GM19239 (cell line): ENCODE data around the gene SMYD4.
A peak's percentile ranks its signal among the peaks of the same experiment; 100 is the strongest.

Experiments
- DNase-seq: peaks from one replicate; pipeline ENCODE4 v3.0.0; 2011; ENCODE audit warnings: low spot score; ENCODE audit not compliant: insufficient read length
- FAIRE-seq: peaks from 2 replicates; lab custom pipeline; 2011; peaks lifted over from hg19 to GRCh38; lab: Jason Lieb, UNC

The SMYD4 gene

GRCh38 chr17:1736348-1737281, 93.1 kb downstream of the SMYD4 start:
- FAIRE-seq (peak; percentile 70), DNase-seq (peak; percentile 69)

GRCh38 chr17:1735834-1736347, 93.8 kb downstream of the SMYD4 start:
- no peak for DNase-seq
- no peak for FAIRE-seq

DNA sequence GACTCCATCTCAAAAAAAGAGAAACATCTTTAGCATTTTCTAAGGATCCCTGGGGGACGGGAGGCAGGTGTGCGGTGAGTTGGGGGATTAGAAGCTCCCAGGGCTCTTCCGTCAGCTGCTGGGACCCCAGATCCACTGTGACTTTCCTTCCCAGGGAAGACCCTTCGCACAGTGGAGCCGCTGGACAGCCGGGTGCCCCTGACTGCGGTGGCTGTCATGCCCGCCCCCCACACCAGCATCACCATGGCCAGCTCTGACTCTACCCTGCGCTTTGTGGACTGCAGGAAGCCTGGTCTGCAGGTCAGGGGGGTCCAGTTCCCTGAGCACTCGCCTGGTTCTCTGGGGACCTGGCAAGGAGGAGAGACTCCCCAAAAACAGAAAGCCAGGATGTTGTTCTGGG, 94.3 kb downstream of the SMYD4 start:
- FAIRE-seq (no peak), DNase-seq (no peak)

GRCh38 chr17:1733759-1734158, 95.9 kb downstream of the SMYD4 start:
- FAIRE-seq, result no peak
- no peak for DNase-seq

GRCh38 chr17:1732833-1733321, 96.8 kb downstream of the SMYD4 start:
- DNase-seq, result no peak
- FAIRE-seq, result no peak

DNA sequence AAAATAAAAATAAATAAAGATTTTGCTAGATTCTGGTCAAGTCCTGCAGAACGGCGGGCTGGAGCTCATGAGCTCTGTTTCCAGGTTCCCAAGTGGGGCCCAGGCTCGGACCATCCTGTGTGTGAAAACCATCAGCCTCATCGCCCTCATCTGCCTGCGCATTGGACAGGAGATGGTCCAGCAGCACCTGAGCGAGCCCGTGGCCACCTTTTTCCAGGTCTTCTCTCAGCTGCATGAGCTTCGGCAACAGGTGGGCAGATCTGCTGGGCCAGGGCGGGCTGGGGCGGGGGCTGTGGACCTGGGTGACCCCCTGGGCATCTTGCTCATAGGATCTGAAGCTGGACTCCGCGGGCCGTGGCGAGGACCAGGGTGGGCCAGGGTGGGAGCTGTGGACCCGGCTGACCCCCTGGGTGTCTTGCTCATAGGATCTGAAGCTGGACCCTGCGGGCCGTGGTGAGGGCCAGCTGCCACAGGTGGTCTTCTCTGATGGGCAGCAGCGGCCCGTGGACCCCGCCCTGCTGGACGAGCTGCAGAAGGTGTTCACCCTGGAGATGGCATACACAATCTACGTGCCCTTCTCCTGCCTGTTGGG, 97.4 kb downstream of the SMYD4 start:
- DNase-seq (no peak), FAIRE-seq (no peak)

DNA sequence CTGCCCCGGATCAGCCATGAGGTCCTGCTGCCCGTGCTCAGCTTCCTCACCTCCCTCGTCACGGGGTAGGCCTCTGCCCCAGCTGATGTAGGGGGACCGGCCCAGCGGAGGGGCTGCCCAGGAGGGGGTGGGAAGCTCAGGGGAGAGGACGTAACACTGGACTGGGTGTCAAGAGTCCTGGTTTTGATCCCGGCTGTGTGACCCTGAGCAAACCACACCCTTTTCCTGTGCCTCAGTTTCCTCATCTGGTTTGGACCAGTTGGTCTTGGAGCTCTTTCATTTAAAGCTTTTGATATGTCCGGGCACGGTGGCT, 98.6 kb downstream of the SMYD4 start:
- FAIRE-seq (no peak), DNase-seq (no peak)

DNA sequence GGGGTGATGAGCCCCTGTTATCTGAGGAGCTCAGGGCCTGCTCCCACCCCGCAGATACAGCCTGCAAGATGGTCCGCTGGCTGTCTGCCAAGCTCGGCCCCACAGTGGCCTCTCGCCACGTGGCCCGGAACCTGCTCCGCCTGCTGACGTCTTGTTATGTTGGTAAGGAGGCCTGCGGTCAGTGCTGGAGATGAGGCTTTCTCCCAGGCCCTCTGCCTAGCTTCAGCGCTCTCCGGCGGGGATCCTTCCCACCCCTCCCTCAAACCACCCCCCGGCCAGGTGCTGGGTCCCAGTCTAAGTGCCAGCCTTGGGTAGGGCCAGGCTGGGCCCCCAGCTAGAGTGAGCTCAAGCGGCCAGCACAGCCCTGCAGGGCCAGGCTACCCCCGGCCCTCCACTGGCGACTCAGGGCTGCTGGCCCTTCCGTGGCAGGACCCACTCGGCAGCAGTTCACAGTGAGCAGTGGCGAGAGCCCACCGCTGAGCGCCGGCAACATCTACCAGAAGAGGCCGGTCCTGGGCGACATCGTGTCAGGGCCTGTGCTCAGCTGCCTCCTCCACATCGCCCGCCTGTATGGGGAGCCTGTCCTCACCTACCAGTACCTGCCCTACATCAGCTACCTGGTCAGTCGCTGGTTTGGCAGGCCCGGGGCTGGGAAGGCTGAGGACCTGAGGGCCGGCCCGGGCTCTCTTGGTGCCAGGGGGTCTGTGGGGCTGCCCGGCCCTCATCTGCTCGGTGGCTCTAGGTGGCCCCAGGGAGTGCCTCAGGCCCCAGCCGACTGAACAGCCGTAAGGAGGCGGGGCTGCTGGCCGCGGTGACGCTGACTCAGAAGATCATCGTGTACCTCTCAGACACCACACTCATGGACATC, 99.1 kb downstream of the SMYD4 start:
- DNase-seq (no peak), FAIRE-seq (no peak)

- FAIRE-seq (no peak), DNase-seq (no peak)
Observed at GRCh38 chr17:1729966-1730325, 99.8 kb downstream of the SMYD4 start.
